ENCODE results near the gene RNU4-1.

Gene RNU4-1

GRCh38 chr12:120266180-120266870 lies 26.7 kb downstream of the RNU4-1 start:
- Histone ChIP-seq H3K27ac (no peak overlapping the region), H3K27me3 (ENCODE audit: insufficient read depth, low read depth, severe bottlenecking) (no peaks in the 10 kb centered on the region), H3K36me3 (no peaks in the 10 kb centered on the region), H3K9me3 (ENCODE audit: severe bottlenecking) (no peaks in the 10 kb centered on the region), H3K4me3 (ENCODE audit: low read depth, low read length) (no peak overlapping the region)
- no peak for DNase-seq
- TF ChIP-seq CTCF (IDR thresholded peaks at IDR 0.05; ENCODE audit: low read depth, low read length) = no peak

- peak within 1 kb of the TSS; percentile 63 for H3K4me3 ChIP-seq (ENCODE audit: low read depth, low read length)
- peak; percentile 90 for TF ChIP-seq CTCF (IDR thresholded peaks at IDR 0.05; ENCODE audit: low read depth, low read length)
- peak; percentile 82 for DNase-seq
- H3K27me3 ChIP-seq (ENCODE audit: insufficient read depth, low read depth, severe bottlenecking) = no peaks in the 10 kb centered on the region
- peak within 1 kb of the TSS; percentile 61; the same call in 1 of the 2 replicates for H3K27ac ChIP-seq
- H3K36me3 ChIP-seq = no peaks in the 10 kb centered on the region
- H3K9me3 ChIP-seq (ENCODE audit: severe bottlenecking) = no peaks in the 10 kb centered on the region
These were observed 27.4 kb downstream of the RNU4-1 start, which contains the start of gene PXN for GRCh38 chr12:120265473-120266179. TSS of gene PXN (minus strand) at chr12:120265730. CDS start at chr12:120265629, 101 bp downstream.

- DNase-seq = no peak
- no peak for TF ChIP-seq CTCF (IDR thresholded peaks at IDR 0.05; ENCODE audit: low read depth, low read length)
- peak overlapping the region; percentile 61; the same call in 1 of the 2 replicates for H3K27ac ChIP-seq
- H3K9me3 ChIP-seq (ENCODE audit: severe bottlenecking) = no peaks in the 10 kb centered on the region
- no peaks in the 10 kb centered on the region for H3K36me3 ChIP-seq
- no peaks in the 10 kb centered on the region for H3K27me3 ChIP-seq (ENCODE audit: insufficient read depth, low read depth, severe bottlenecking)
- H3K4me3 ChIP-seq (ENCODE audit: low read depth, low read length) = peak overlapping the region; percentile 63
These were observed 28.0 kb downstream of the RNU4-1 start for GRCh38 chr12:120264904-120265472.

GRCh38 chr12:120264086-120264903 lies 28.7 kb downstream of the RNU4-1 start:
- H3K27me3 ChIP-seq (ENCODE audit: insufficient read depth, low read depth, severe bottlenecking) = no peaks in the 10 kb centered on the region
- no peak for TF ChIP-seq CTCF (IDR thresholded peaks at IDR 0.05; ENCODE audit: low read depth, low read length)
- no peaks in the 10 kb centered on the region for H3K9me3 ChIP-seq (ENCODE audit: severe bottlenecking)
- H3K27ac ChIP-seq = no peak overlapping the region
- H3K4me3 ChIP-seq (ENCODE audit: low read depth, low read length) = no peak overlapping the region
- DNase-seq = no peak
- no peaks in the 10 kb centered on the region for H3K36me3 ChIP-seq

GRCh38 chr12:120263748-120264085 lies 29.3 kb downstream of the RNU4-1 start:
- TF ChIP-seq CTCF (IDR thresholded peaks at IDR 0.05; ENCODE audit: low read depth, low read length) = no peak
- no peaks in the 10 kb centered on the region for H3K27me3 ChIP-seq (ENCODE audit: insufficient read depth, low read depth, severe bottlenecking)
- H3K9me3 ChIP-seq (ENCODE audit: severe bottlenecking) = no peaks in the 10 kb centered on the region
- DNase-seq = no peak
- H3K27ac ChIP-seq = no peak overlapping the region
- H3K36me3 ChIP-seq = no peaks in the 10 kb centered on the region
- no peak overlapping the region for H3K4me3 ChIP-seq (ENCODE audit: low read depth, low read length)
